ENCODE results near the gene FGD3. TPM values are rescaled to one million over a fixed set of nuclear protein-coding genes. Genes with fewer than 3 reads are reported as not detected.
A peak's percentile ranks its signal among the peaks of the same experiment; 100 is the strongest.

FGD3 gene
- total RNA-seq, 2 donors from 2014 or later: 42.0 to 43.3 TPM

- peak; percentile 84 for DNase-seq (ENCODE audit: low spot score)
- H3K27me3 Mint-ChIP-seq: no peaks in the 10 kb centered on the region
- peak overlapping the region; percentile 94 for H3K4me3 Mint-ChIP-seq
- peak; percentile 78 to 85 for ATAC-seq
- peaks cover 6% of the 10 kb centered on the region for H3K9me3 Mint-ChIP-seq
- peak overlapping the region; percentile 93 to 98 for H3K27ac Mint-ChIP-seq
- peaks cover 10% of the 10 kb centered on the region for H3K36me3 Mint-ChIP-seq
- H3K4me1 Mint-ChIP-seq (ENCODE audit: low read depth in 2 of 2): peaks cover 65 to 69% of the 10 kb centered on the region in 2 donors
Observed at GRCh38 chr9:92963831-92964606, 16.7 kb downstream of the FGD3 start.

- peaks cover 10% of the 10 kb centered on the region for H3K36me3 Mint-ChIP-seq
- ATAC-seq (peak in 1 of 2 donors; percentile 4), DNase-seq (ENCODE audit: low spot score) (no peak)
- no peaks in the 10 kb centered on the region for H3K27me3 Mint-ChIP-seq
- peaks cover 6% of the 10 kb centered on the region for H3K9me3 Mint-ChIP-seq
- H3K27ac Mint-ChIP-seq: peak overlapping the region; percentile 93 to 98
- peak overlapping the region; percentile 94 for H3K4me3 Mint-ChIP-seq
- peaks cover 70 to 75% of the 10 kb centered on the region in 2 donors for H3K4me1 Mint-ChIP-seq (ENCODE audit: low read depth in 2 of 2)
Observed at GRCh38 chr9:92964607-92965060, 17.3 kb downstream of the FGD3 start.

- Mint-ChIP-seq H3K4me1 (ENCODE audit: low read depth in 2 of 2) (peaks cover 71 to 75% of the 10 kb centered on the region in 2 donors), H3K36me3 (peaks cover 10% of the 10 kb centered on the region), H3K27me3 (no peaks in the 10 kb centered on the region), H3K9me3 (peaks cover 6% of the 10 kb centered on the region), H3K4me3 (peak overlapping the region; percentile 94), H3K27ac (peak overlapping the region; percentile 93 to 98)
- ATAC-seq (peak; percentile 52 to 58), DNase-seq (ENCODE audit: low spot score) (peak; percentile 77)
Observed at GRCh38 chr9:92965061-92965758, 17.9 kb downstream of the FGD3 start.

- Mint-ChIP-seq H3K9me3 (peaks cover 6% of the 10 kb centered on the region), H3K27ac (peak overlapping the region; percentile 93 to 98), H3K4me3 (peak overlapping the region; percentile 94), H3K4me1 (ENCODE audit: low read depth in 2 of 2) (peaks cover 75 to 81% of the 10 kb centered on the region in 2 donors), H3K36me3 (peaks cover 10% of the 10 kb centered on the region), H3K27me3 (no peaks in the 10 kb centered on the region)
- ATAC-seq (no peak), DNase-seq (ENCODE audit: low spot score) (no peak)
Observed at GRCh38 chr9:92965759-92966517, 18.6 kb downstream of the FGD3 start.

GRCh38 chr9:92966518-92966800 lies 19.1 kb downstream of the FGD3 start:
- peak overlapping the region; percentile 93 to 98 for H3K27ac Mint-ChIP-seq
- H3K4me3 Mint-ChIP-seq: peak overlapping the region; percentile 94
- H3K27me3 Mint-ChIP-seq: no peaks in the 10 kb centered on the region
- peaks cover 7% of the 10 kb centered on the region for H3K36me3 Mint-ChIP-seq
- H3K4me1 Mint-ChIP-seq (ENCODE audit: low read depth in 2 of 2): peaks cover 76 to 84% of the 10 kb centered on the region in 2 donors
- peaks cover 6% of the 10 kb centered on the region for H3K9me3 Mint-ChIP-seq
- DNase-seq (ENCODE audit: low spot score) (no peak), ATAC-seq (no peak)

GRCh38 chr9:92968081-92968480 lies 20.8 kb downstream of the FGD3 start:
- H3K4me1 Mint-ChIP-seq (ENCODE audit: low read depth in 2 of 2): peaks cover 79 to 82% of the 10 kb centered on the region in 2 donors
- H3K4me3 Mint-ChIP-seq: peak overlapping the region; percentile 94
- no peaks in the 10 kb centered on the region for H3K36me3 Mint-ChIP-seq
- no peaks in the 10 kb centered on the region for H3K9me3 Mint-ChIP-seq
- ATAC-seq: no peak
- H3K27me3 Mint-ChIP-seq: no peaks in the 10 kb centered on the region
- DNase-seq (ENCODE audit: low spot score): no peak
- H3K27ac Mint-ChIP-seq: peak overlapping the region; percentile 93 to 98

GRCh38 chr9:92969516-92970466 lies 22.5 kb downstream of the FGD3 start:
- Mint-ChIP-seq H3K4me1 (ENCODE audit: low read depth in 2 of 2) (peaks cover 85 to 86% of the 10 kb centered on the region in 2 donors), H3K36me3 (no peaks in the 10 kb centered on the region), H3K9me3 (no peaks in the 10 kb centered on the region), H3K27me3 (no peaks in the 10 kb centered on the region), H3K27ac (peak overlapping the region; percentile 93 to 98), H3K4me3 (peak overlapping the region; percentile 94)
- ATAC-seq (no peak), DNase-seq (ENCODE audit: low spot score) (no peak)

- no peak for ATAC-seq
- Mint-ChIP-seq H3K4me1 (ENCODE audit: low read depth in 2 of 2) (peaks cover 79% of the 10 kb centered on the region in 2 donors), H3K27ac (peak overlapping the region; percentile 93 to 98), H3K27me3 (no peaks in the 10 kb centered on the region), H3K4me3 (no peak overlapping the region), H3K9me3 (no peaks in the 10 kb centered on the region), H3K36me3 (no peaks in the 10 kb centered on the region)
- DNase-seq (ENCODE audit: low spot score): no peak
Observed at GRCh38 chr9:92970467-92970923, 23.2 kb downstream of the FGD3 start.

GRCh38 chr9:92971121-92971520 lies 23.8 kb downstream of the FGD3 start:
- no peaks in the 10 kb centered on the region for H3K27me3 Mint-ChIP-seq
- H3K4me1 Mint-ChIP-seq (ENCODE audit: low read depth in 2 of 2): peaks cover 73 to 74% of the 10 kb centered on the region in 2 donors
- H3K9me3 Mint-ChIP-seq: no peaks in the 10 kb centered on the region
- H3K36me3 Mint-ChIP-seq: no peaks in the 10 kb centered on the region
- no peak for DNase-seq (ENCODE audit: low spot score)
- no peak for ATAC-seq
- H3K4me3 Mint-ChIP-seq: peak overlapping the region; percentile 48
- H3K27ac Mint-ChIP-seq: peak overlapping the region; percentile 24 to 69

GRCh38 chr9:92971776-92972175 lies 24.5 kb downstream of the FGD3 start:
- Mint-ChIP-seq H3K27ac (peak overlapping the region; percentile 82 to 87), H3K4me3 (peak overlapping the region; percentile 76), H3K4me1 (ENCODE audit: low read depth in 2 of 2) (peaks cover 69 to 70% of the 10 kb centered on the region in 2 donors), H3K9me3 (no peaks in the 10 kb centered on the region), H3K27me3 (no peaks in the 10 kb centered on the region), H3K36me3 (no peaks in the 10 kb centered on the region)
- DNase-seq (ENCODE audit: low spot score) (no peak), ATAC-seq (no peak)

GRCh38 chr9:92973700-92974099 lies 26.4 kb downstream of the FGD3 start:
- Mint-ChIP-seq H3K4me3 (peak overlapping the region; percentile 76), H3K4me1 (ENCODE audit: low read depth in 2 of 2) (peaks cover 62 to 64% of the 10 kb centered on the region in 2 donors), H3K27ac (peak overlapping the region; percentile 82 to 87), H3K36me3 (peaks cover 10% of the 10 kb centered on the region), H3K27me3 (no peaks in the 10 kb centered on the region), H3K9me3 (no peaks in the 10 kb centered on the region)
- DNase-seq (ENCODE audit: low spot score) (no peak), ATAC-seq (no peak)

GRCh38 chr9:92974161-92974661 lies 26.9 kb downstream of the FGD3 start:
- Mint-ChIP-seq H3K36me3 (peaks cover 15% of the 10 kb centered on the region), H3K27me3 (no peaks in the 10 kb centered on the region), H3K4me3 (peak overlapping the region; percentile 76), H3K27ac (peak overlapping the region; percentile 82 to 87), H3K9me3 (no peaks in the 10 kb centered on the region), H3K4me1 (ENCODE audit: low read depth in 2 of 2) (peaks cover 64% of the 10 kb centered on the region in 2 donors)
- no peak for DNase-seq (ENCODE audit: low spot score)
- peak in 1 of 2 donors; percentile 2 for ATAC-seq

All from natural killer cell treated with Interleukin-12 subunit alpha and Interleukin-12 subunit beta and Interleukin-15 and Interleukin-18, amount 100 ng/mL, for 72 hours (primary cell).